GM12872 (cell line): Measurements from ENCODE around the gene N4BP2L1.

Source experiments
- TF ChIP-seq, protein P1 (sequence below): IDR thresholded peaks from 3 replicates; pipeline ENCODE4 v1.5.1; 2011; ENCODE audit warnings: low read depth, mild to moderate bottlenecking, low read length, moderate library complexity; ENCODE audit not compliant: insufficient read depth

Gene N4BP2L1

DNA sequence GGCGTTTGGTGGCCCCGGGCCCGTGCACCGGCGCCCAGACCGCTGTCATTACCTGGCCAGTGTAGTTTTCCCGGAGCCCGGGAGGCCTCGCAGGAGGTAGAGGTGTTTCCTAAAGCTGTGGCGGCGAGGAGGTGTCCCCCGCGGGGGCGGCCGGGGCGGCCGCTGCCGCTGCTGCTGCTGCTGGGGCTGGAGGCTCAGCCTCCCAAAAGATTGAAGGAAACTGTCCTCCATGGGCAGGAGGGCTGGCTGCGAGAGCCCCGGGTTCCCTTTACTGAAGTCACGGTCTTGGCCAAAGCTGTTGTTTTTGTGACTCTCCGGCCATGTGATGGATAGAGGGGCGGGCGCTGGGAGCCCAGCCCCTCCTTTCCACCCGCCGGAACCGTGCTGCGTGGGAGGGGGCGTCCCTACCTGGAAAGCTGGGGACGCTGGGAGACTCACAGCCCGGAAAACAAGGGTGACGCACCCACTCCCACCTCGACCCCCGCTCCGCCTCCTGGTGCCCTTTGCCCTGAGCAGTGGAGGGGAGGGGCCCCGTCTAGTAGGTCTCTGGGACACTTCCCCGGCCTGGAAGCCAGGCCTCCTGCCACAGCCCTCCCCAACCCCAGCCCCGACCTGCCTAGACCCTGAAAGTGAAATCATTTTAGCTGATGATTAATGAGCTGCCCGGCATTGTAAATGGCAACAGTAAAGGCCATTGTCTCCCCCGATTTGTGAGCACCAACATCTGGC lies at the start of gene N4BP2L1:
TSS of gene N4BP2L1 (minus strand) at position 279 of the 729 bp plus-strand sequence. CDS start at position 231, 48 bp downstream.
- TF ChIP-seq, protein P1, sequence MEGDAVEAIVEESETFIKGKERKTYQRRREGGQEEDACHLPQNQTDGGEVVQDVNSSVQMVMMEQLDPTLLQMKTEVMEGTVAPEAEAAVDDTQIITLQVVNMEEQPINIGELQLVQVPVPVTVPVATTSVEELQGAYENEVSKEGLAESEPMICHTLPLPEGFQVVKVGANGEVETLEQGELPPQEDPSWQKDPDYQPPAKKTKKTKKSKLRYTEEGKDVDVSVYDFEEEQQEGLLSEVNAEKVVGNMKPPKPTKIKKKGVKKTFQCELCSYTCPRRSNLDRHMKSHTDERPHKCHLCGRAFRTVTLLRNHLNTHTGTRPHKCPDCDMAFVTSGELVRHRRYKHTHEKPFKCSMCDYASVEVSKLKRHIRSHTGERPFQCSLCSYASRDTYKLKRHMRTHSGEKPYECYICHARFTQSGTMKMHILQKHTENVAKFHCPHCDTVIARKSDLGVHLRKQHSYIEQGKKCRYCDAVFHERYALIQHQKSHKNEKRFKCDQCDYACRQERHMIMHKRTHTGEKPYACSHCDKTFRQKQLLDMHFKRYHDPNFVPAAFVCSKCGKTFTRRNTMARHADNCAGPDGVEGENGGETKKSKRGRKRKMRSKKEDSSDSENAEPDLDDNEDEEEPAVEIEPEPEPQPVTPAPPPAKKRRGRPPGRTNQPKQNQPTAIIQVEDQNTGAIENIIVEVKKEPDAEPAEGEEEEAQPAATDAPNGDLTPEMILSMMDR: no peak

DNA sequence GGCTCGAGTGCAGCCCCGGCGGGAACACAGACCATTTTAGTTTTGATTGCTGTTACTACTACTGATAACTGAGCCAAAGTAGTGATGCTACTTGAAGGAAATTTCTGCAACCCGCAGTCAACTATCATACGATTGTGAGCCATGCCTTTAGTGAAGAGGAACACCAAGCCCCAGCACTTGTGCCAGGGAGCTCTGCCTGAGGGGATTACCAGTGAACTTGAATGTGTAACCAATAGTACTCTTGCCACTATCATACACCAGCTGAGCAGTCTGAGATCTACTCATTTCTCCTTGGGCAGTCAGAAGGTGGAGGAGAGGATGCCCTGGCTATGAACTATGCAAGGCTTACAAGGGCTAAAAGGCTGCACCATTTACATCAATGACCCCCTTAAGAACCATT lies 49.0 kb upstream of the N4BP2L1 start:
- TF ChIP-seq, protein P1: no peak

DNA sequence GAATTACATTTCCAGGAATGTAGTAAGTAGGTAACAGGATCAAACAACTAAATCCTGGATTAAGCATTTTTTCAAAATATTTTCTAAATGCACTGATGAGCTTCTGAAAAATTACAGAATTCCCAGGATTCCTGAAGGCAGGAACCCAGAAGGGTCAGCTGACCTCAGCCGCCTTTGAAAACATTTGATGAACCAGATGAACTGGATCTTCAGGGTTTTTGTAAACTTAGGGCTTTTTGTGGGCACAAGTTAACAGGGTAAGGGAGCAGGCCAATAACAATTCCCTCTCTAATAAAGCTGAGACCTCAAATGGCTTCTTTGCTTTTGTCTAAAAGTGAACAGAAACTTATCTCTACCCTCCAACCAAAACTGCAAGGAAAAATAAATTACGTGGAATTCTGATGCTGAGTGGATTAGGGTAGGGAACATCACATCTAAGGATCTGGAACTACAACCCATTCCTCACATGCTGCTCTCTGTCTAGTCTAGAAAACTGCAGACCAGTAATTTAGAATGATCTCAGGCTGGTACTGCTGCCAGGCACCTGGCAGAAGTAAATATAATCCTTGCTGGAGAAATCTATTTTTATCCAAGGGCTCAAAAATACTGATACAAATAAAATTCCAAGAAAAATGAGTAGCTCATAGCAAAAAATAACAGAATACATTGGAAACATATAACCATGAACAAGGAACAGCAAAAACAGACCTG lies 48.2 kb upstream of the N4BP2L1 start:
- TF ChIP-seq, protein P1: no peak

DNA sequence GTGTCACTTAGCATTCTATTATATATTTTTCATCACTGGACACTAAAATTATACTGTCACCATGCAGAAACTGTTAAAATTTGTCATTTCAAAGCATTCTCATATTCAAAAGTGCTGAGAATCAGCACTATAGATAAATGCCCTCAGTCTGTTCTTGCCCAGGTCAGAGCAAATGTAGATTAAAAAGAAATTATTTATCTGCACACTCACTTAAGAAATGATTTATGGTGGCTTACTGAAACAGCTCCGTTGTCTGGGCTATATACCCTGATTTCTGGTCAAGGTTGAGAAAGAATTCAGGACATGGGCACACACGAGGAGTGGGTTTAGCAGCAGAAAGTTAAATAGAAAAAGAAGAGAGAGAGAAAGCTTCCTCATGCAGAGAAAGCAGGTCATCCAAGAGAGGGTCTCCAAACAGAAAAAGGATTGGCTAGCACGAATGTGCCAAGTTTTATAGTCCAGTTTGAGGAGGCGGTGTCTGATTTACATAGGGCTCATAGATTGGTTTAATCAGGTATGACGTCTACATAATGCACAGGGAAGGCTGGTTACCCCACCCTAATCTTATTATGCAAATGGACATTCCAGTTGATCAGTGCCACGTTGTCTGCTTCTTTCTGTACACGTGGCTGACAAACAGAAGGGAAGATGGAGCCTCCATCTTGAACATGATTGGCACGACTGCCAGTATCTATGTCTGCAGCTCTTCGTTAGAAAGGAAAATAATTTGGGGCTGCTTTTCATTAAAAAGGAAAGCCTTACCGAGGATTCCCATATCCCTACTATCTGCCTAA lies 47.3 kb upstream of the N4BP2L1 start:
- TF ChIP-seq, protein P1: no peak

DNA sequence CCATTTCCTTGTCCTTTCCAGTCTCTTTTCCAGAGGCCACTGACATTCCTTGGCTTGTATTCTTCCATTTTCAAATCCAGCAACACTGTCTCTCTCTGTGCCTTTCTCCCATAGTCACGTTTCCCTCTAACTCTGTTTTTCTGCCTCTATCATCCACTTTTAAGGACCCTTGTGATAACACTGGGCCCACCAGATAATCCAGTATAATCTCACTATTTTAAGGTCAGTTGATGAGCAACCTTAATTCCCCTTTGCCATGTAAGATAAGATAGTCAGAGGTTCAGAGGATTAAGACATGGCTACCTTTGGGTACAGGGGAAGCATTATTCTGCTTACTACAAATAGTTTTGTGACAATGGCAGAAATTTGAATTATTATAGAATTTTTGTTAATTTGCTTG lies 45.7 kb upstream of the N4BP2L1 start:
- TF ChIP-seq, protein P1: no peak

DNA sequence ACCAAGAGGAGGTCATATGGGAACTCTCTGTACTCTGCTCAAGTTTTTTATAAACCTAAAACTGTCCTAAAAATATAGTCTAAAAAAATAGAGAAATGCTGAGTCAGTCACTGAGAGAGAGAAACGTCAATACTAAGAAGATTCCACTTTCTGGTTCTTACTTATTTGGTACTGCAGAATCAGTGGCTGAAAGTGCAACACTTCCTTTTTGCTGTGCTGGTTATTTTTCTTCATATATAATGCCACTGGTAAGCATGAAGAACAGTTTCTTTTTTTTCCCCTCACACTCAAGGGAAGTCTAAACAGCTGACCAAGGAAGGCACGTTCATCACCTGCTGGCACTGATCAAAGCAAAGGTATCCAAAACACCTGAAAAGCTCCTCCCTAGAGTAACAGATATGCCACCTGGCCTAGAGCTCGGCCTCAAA lies 44.3 kb upstream of the N4BP2L1 start:
- TF ChIP-seq, protein P1: no peak
